ENCODE results near the gene POLR2B. TPM values are rescaled to one million over a fixed set of nuclear protein-coding genes. Genes with fewer than 3 reads are reported as not detected.

Gene POLR2B
- total RNA-seq, 1 experiment from 2014 or later: 108 TPM

GRCh38 chr4:57023104-57023503 lies 44.4 kb downstream of the POLR2B start:
- no peak overlapping the region for H2BK120ac ChIP-seq (ENCODE audit: low read depth, low read length, poor library complexity, severe bottlenecking)
- H3K23ac ChIP-seq (ENCODE audit: insufficient read length, low read depth, low read length): no peak overlapping the region
- H3K27me3 Mint-ChIP-seq (ENCODE audit: low read depth): no peaks in the 10 kb centered on the region
- H4K91ac ChIP-seq (ENCODE audit: insufficient read length, low read depth, low read length): no peak overlapping the region
- peaks cover 54 to 86% (median 82%) of the 10 kb centered on the region in 3 experiments; a peak in 6 of 7 replicates for H3K36me3 Mint-ChIP-seq (ENCODE audit: insufficient read depth in 1 of 3, low read depth in 3 of 3)
- H3K79me2 ChIP-seq (ENCODE audit: insufficient read depth, low read length): no peaks in the 10 kb centered on the region
- H3K18ac ChIP-seq (ENCODE audit: insufficient read length, low read depth, low read length): no peak overlapping the region
- no peak overlapping the region for H3K9ac ChIP-seq (ENCODE audit: extremely low read depth, insufficient read length, low read length)
- H2AFZ ChIP-seq (ENCODE audit: low read length): no peak overlapping the region
- no peaks in the 10 kb centered on the region for H3K4me1 Mint-ChIP-seq
- H3K56ac ChIP-seq (ENCODE audit: insufficient read length, low read depth, low read length): no peak overlapping the region
- no peaks in the 10 kb centered on the region for H3K9me3 ChIP-seq (ENCODE audit: control insufficient read depth, low read depth, low read length)
- H3K23me2 ChIP-seq (ENCODE audit: insufficient read length, low read depth, low read length, poor library complexity, severe bottlenecking): no peaks in the 10 kb centered on the region
- no CpG with 5 or more reads among the region's 4 CpGs for WGBS (ENCODE audit: extremely low coverage, insufficient read length, low lambda C conversion rate)
- no peak overlapping the region for H3K27ac Mint-ChIP-seq
- TF ChIP-seq CTCF (conservative IDR thresholded peaks at IDR 0.05): no peak
- H3K27ac ChIP-seq (ENCODE audit: insufficient read length, low read depth, low read length): no peak overlapping the region
- no peak for DNase-seq
- no peaks in the 10 kb centered on the region for H4K20me1 ChIP-seq (ENCODE audit: control insufficient read depth, insufficient read depth, insufficient read length)
- no peak overlapping the region for H4K5ac ChIP-seq (ENCODE audit: insufficient read length, low read depth, low read length)
- no peaks in the 10 kb centered on the region for H3K79me1 ChIP-seq (ENCODE audit: insufficient read depth, low read depth, low read length, poor library complexity, severe bottlenecking)
- no peak overlapping the region for H3K4ac ChIP-seq (ENCODE audit: low read depth, low read length)
- H2BK15ac ChIP-seq (ENCODE audit: low read depth, low read length): no peak overlapping the region
- H3K4me1 ChIP-seq (ENCODE audit: insufficient read depth, low read length): no peaks in the 10 kb centered on the region
- H3K27me3 ChIP-seq (ENCODE audit: insufficient read depth, low read length): no peaks in the 10 kb centered on the region
- H2BK20ac ChIP-seq (ENCODE audit: low read depth, low read length, poor library complexity, severe bottlenecking): no peak overlapping the region
- H2AK5ac ChIP-seq (ENCODE audit: insufficient read length, low read length): no peak overlapping the region
- no peak overlapping the region for H3K4me2 ChIP-seq (ENCODE audit: insufficient read depth, insufficient read length, low read length)
- H2BK12ac ChIP-seq (ENCODE audit: insufficient read length, low read depth, low read length): no peak overlapping the region
- no peak overlapping the region for H3T11ph ChIP-seq (ENCODE audit: low read length)
- H3K14ac ChIP-seq (ENCODE audit: insufficient read depth, low read length): no peak overlapping the region
- H2BK5ac ChIP-seq (ENCODE audit: insufficient read length, low read length): no peak overlapping the region
- no peak overlapping the region for H3K4me3 Mint-ChIP-seq
- H4K8ac ChIP-seq (replicated peaks; ENCODE audit: insufficient read length, low read depth, low read length): no peak overlapping the region
- H3K9me3 Mint-ChIP-seq: no peaks in the 10 kb centered on the region

All from H9 (cell line).